Trophoblast cell (in vitro differentiated cells and primary cell): Measurements from ENCODE around the gene EPHB1.

Source experiments
- DNase-seq, 2 donors: peaks; one replicate each; pipeline ENCODE4 v3.0.0-alpha.2; 2016
- H2AFZ ChIP-seq: 2 replicates; pipeline ENCODE4 v1.6.1; 2013; ENCODE audit warnings: low read length, moderate library complexity, mild to moderate bottlenecking; ENCODE audit not compliant: insufficient read depth, poor library complexity
- H2AK5ac ChIP-seq: 2 replicates; pipeline ENCODE4 v1.6.1; 2013; ENCODE audit warnings: mild to moderate bottlenecking, low read length
- H2BK120ac ChIP-seq: 2 replicates; pipeline ENCODE4 v1.6.1; 2013; ENCODE audit warnings: low read length, mild to moderate bottlenecking, moderate library complexity; ENCODE audit not compliant: insufficient read depth, poor library complexity
- H2BK12ac ChIP-seq: 2 replicates; pipeline ENCODE4 v1.6.1; 2013; ENCODE audit warnings: mild to moderate bottlenecking, low read length, moderate library complexity
- H2BK5ac ChIP-seq: 2 replicates; pipeline ENCODE4 v1.6.1; 2013; ENCODE audit warnings: low read length, low read depth, moderate library complexity, mild to moderate bottlenecking; ENCODE audit not compliant: poor library complexity
- H3K14ac ChIP-seq: 2 replicates; pipeline ENCODE4 v1.6.1; 2013; ENCODE audit warnings: mild to moderate bottlenecking, low read length
- H3K18ac ChIP-seq: 2 replicates; pipeline ENCODE4 v1.6.1; 2013; ENCODE audit warnings: mild to moderate bottlenecking, low read length
- H3K23ac ChIP-seq: 2 replicates; pipeline ENCODE4 v1.6.1; 2013; ENCODE audit warnings: low read length
- H3K27ac ChIP-seq: 2 replicates; pipeline ENCODE4 v1.5.1; 2013; ENCODE audit warnings: low read depth, mild to moderate bottlenecking, inconsistent platforms, low read length, moderate library complexity
- H3K27me3 ChIP-seq: 2 replicates; pipeline ENCODE4 v1.6.1; 2013; ENCODE audit warnings: inconsistent platforms, mild to moderate bottlenecking, low read length, moderate library complexity; ENCODE audit not compliant: insufficient read depth
- H3K36me3 ChIP-seq, 2 experiments: 1 replicate in 1 of 2; 2 replicates in 1 of 2; pipeline ENCODE4 v1.6.1; 2013; ENCODE audit warnings: low read length in 2 of 2, mild to moderate bottlenecking in 2 of 2, moderate library complexity in 1 of 2; ENCODE audit not compliant: insufficient read depth in 2 of 2, control insufficient read depth in 1 of 2
- H3K4ac ChIP-seq: 2 replicates; pipeline ENCODE4 v1.6.1; 2013; ENCODE audit warnings: low read depth, mild to moderate bottlenecking, low read length, moderate library complexity
- H3K4me1 ChIP-seq, 2 experiments: 1 replicate in 1 of 2; 2 replicates in 1 of 2; pipeline ENCODE4 v1.6.1; 2013; ENCODE audit warnings: low read length in 2 of 2, mild to moderate bottlenecking in 2 of 2, moderate library complexity in 1 of 2; ENCODE audit not compliant: insufficient read depth in 2 of 2, control insufficient read depth in 1 of 2
- H3K4me2 ChIP-seq: 2 replicates; pipeline ENCODE4 v1.6.1; 2013; ENCODE audit warnings: inconsistent platforms, mild to moderate bottlenecking, low read length, moderate library complexity
- H3K4me3 ChIP-seq: 2 replicates; pipeline ENCODE4 v1.5.1; 2013; ENCODE audit warnings: mild to moderate bottlenecking, low read depth, low read length, inconsistent platforms
- H3K79me1 ChIP-seq: one replicate; pipeline ENCODE4 v1.6.1; 2013; ENCODE audit warnings: low read length
- H3K79me2 ChIP-seq: 2 replicates; pipeline ENCODE4 v1.6.1; 2013; ENCODE audit warnings: low read length, mild to moderate bottlenecking; ENCODE audit not compliant: control insufficient read depth, insufficient read depth, poor library complexity
- H3K9ac ChIP-seq: 2 replicates; pipeline ENCODE4 v1.6.1; 2013; ENCODE audit warnings: mild to moderate bottlenecking, low read length
- H3K9me3 ChIP-seq: 2 replicates; pipeline ENCODE4 v1.6.1; 2013; ENCODE audit warnings: low read depth, mild to moderate bottlenecking, control low read depth, inconsistent platforms, low read length; ENCODE audit not compliant: insufficient read depth
- H4K12ac ChIP-seq: 2 replicates; pipeline ENCODE4 v1.6.1; 2013; ENCODE audit warnings: low read depth, mild to moderate bottlenecking, low read length, moderate library complexity
- H4K8ac ChIP-seq: 2 replicates; pipeline ENCODE4 v1.6.1; 2013; ENCODE audit warnings: low read depth, mild to moderate bottlenecking, low read length, moderate library complexity
- H4K91ac ChIP-seq: one replicate; pipeline ENCODE4 v1.6.1; 2013; ENCODE audit warnings: low read depth, mild to moderate bottlenecking, low read length, moderate library complexity
- WGBS: extraction: QIAGEN DNeasy Blood & Tissue Kit; methylation state at CpG from one replicate; pipeline ENCODE4 v1.1.7; 2013; ENCODE audit warnings: missing lambda C conversion rate; ENCODE audit not compliant: insufficient read length, insufficient coverage; ENCODE audit errors: extremely low coverage; 5-methylcytosine and 5-hydroxymethylcytosine counted together

The EPHB1 gene

DNA sequence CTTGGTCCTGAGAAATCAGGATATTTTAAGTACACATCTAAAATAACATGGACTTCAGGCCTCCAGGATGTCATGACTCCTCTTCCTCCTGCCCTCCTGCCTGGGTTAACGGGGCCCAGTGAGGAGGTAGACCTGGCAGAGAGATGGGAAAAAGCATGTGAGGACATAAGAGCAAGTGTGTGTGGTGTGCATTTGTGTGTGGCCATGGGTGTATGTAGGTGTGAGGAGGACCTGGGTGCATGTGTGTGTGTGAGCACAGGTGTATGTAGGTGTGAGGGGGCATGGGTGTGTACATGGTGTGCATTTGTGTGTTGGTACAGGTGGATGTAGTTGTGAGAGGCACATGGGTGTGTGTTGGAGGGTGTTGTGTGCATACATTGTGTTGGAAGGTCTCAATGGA, 105.4 kb downstream of the EPHB1 start:
- H3K23ac ChIP-seq = peak overlapping the region; percentile 24
- no peaks in the 10 kb centered on the region for H3K36me3 ChIP-seq
- H3K4me1 ChIP-seq = no peaks in the 10 kb centered on the region
- no peak overlapping the region for H4K12ac ChIP-seq
- H2BK12ac ChIP-seq = no peak overlapping the region
- no peak overlapping the region for H2BK120ac ChIP-seq
- no peaks in the 10 kb centered on the region for H3K79me2 ChIP-seq
- H3K9me3 ChIP-seq = peaks cover 5% of the 10 kb centered on the region
- H3K18ac ChIP-seq = no peak overlapping the region
- no peak overlapping the region for H2AK5ac ChIP-seq
- no peaks in the 10 kb centered on the region for H3K27me3 ChIP-seq
- no peak overlapping the region for H3K27ac ChIP-seq
- no CpG with 5 or more reads among the region's 1 CpG for WGBS
- H2BK5ac ChIP-seq = no peak overlapping the region
- peak overlapping the region; percentile 66 for H3K4me3 ChIP-seq
- no peak overlapping the region for H3K4me2 ChIP-seq
- no peak overlapping the region for H3K4ac ChIP-seq
- no peak overlapping the region for H4K8ac ChIP-seq
- H3K79me1 ChIP-seq = no peaks in the 10 kb centered on the region
- no peak overlapping the region for H4K91ac ChIP-seq
- no peak for DNase-seq
- H3K14ac ChIP-seq = no peak overlapping the region
- no peak overlapping the region for H2AFZ ChIP-seq
- no peak overlapping the region for H3K9ac ChIP-seq

DNA sequence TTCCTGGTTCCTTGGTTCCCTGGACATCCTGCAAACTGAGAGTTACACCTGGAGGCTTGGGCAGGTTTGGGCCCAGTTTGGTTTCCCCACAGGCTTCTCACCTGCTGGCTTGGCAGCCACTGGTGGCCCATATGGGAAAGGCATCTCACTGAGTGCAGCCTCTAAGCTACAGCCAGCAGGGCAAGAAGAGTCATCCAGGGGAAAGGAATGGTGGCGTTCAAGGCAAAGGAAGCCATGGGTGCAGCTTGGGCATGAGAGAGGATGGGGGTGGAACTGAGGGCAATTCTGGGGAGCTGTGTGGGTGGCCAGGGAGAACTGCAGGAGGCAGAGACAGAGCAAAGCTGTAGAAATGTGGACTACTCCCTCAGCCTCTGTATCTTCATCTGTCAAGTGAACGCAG, 106.4 kb downstream of the EPHB1 start:
- no peaks in the 10 kb centered on the region for H3K27me3 ChIP-seq
- no CpG with 5 or more reads among the region's 2 CpGs for WGBS

DNA sequence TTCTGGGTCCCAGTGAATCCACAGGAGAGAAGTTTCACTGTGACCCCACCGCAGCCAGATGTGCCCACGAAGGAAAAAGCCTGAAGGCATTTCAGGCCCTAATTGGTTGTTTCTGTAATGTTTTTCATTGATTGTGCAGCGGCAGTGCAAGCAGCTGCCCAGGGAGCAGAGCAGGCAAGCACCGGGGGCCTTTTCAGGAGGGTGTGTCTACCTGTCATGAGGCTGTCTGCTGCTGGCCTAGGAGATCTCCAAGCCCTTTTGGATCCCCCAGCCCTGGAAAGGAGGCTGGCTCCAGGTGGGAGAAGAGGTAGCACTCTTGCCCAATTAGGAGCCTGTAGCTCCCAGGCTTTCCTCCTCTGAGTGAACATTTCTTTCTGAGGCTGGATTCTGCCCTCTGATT, 108.8 kb downstream of the EPHB1 start:
- DNase-seq = no peak
- Histone ChIP-seq H3K79me1 (no peaks in the 10 kb centered on the region), H3K79me2 (no peaks in the 10 kb centered on the region), H3K14ac (no peak overlapping the region), H4K91ac (no peak overlapping the region), H4K12ac (no peak overlapping the region), H3K9me3 (peaks cover 5% of the 10 kb centered on the region), H2AK5ac (no peak overlapping the region), H3K4ac (no peak overlapping the region), H3K23ac (no peak overlapping the region), H3K9ac (no peak overlapping the region), H2BK5ac (no peak overlapping the region), H2BK12ac (no peak overlapping the region), H3K27ac (no peak overlapping the region), H2AFZ (no peak overlapping the region), H3K27me3 (no peaks in the 10 kb centered on the region), H3K36me3 (no peaks in the 10 kb centered on the region), H3K4me1 (no peaks in the 10 kb centered on the region), H4K8ac (no peak overlapping the region), H3K18ac (no peak overlapping the region), H2BK120ac (no peak overlapping the region), H3K4me3 (no peak overlapping the region), H3K4me2 (no peak overlapping the region)
- no CpG with 5 or more reads among the region's 4 CpGs for WGBS

More for the DNA sequence above, 106.4 kb downstream of the EPHB1 start:
- Histone ChIP-seq H2AFZ (no peak overlapping the region), H3K9me3 (peaks cover 5% of the 10 kb centered on the region), H3K18ac (no peak overlapping the region), H3K4me3 (no peak overlapping the region), H3K4me2 (no peak overlapping the region), H2BK120ac (no peak overlapping the region), H4K8ac (no peak overlapping the region), H3K4ac (no peak overlapping the region), H4K91ac (no peak overlapping the region), H3K36me3 (no peaks in the 10 kb centered on the region), H3K14ac (no peak overlapping the region), H2AK5ac (no peak overlapping the region), H3K79me2 (no peaks in the 10 kb centered on the region), H4K12ac (no peak overlapping the region), H3K27ac (no peak overlapping the region), H3K4me1 (no peaks in the 10 kb centered on the region), H3K23ac (no peak overlapping the region), H2BK5ac (no peak overlapping the region), H2BK12ac (no peak overlapping the region), H3K9ac (no peak overlapping the region), H3K79me1 (no peaks in the 10 kb centered on the region)
- DNase-seq = no peak

DNA sequence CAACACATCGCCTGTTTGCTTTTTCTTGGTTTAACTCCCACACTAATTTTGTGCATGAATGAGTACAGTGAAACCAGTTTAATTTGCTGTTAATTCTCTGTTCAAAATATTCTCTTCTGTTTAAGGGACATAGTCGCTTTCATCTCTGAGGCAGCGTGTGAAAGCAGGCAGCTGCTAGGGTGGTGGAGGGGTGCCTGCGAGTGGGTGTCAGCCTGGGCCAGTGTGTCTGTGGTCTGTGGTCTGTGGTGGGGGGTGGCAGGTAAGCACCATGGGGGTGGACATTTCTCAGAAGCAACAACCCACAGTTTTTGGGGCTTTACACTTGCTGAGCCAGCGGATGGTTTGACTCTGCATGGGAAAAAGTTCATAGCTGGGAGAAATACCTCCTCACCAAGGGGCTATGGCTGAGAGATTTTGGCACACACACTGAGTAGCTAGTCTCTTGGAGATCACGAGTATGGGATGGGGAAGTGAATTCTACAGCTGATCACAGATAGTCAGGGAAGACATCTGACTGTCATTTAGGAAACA, 109.2 kb downstream of the EPHB1 start:
- Histone ChIP-seq H3K4ac (no peak overlapping the region), H3K36me3 (no peaks in the 10 kb centered on the region), H3K27ac (no peak overlapping the region), H2BK12ac (no peak overlapping the region), H2BK5ac (no peak overlapping the region), H3K14ac (no peak overlapping the region), H2AK5ac (no peak overlapping the region), H2BK120ac (no peak overlapping the region), H3K27me3 (no peaks in the 10 kb centered on the region), H4K12ac (no peak overlapping the region), H3K23ac (no peak overlapping the region), H3K79me1 (no peaks in the 10 kb centered on the region), H3K18ac (no peak overlapping the region), H3K9me3 (peaks cover 5% of the 10 kb centered on the region), H3K4me3 (no peak overlapping the region), H3K4me1 (no peaks in the 10 kb centered on the region), H4K91ac (no peak overlapping the region), H2AFZ (no peak overlapping the region), H3K79me2 (no peaks in the 10 kb centered on the region), H3K4me2 (no peak overlapping the region), H3K9ac (no peak overlapping the region), H4K8ac (no peak overlapping the region)
- no peak for DNase-seq
- WGBS = no CpG with 5 or more reads among the region's 6 CpGs
